NK-92 treated with Interleukin-12 subunit alpha and Interleukin-12 subunit beta, amount 100 ng/mL, for 24 hours (cell line): Measurements from ENCODE around the gene MYO5B.

Source experiments
- DNase-seq: peaks from one replicate; lab custom pipeline; 2025; lab: John Stamatoyannopoulos, UW

Gene MYO5B

DNA sequence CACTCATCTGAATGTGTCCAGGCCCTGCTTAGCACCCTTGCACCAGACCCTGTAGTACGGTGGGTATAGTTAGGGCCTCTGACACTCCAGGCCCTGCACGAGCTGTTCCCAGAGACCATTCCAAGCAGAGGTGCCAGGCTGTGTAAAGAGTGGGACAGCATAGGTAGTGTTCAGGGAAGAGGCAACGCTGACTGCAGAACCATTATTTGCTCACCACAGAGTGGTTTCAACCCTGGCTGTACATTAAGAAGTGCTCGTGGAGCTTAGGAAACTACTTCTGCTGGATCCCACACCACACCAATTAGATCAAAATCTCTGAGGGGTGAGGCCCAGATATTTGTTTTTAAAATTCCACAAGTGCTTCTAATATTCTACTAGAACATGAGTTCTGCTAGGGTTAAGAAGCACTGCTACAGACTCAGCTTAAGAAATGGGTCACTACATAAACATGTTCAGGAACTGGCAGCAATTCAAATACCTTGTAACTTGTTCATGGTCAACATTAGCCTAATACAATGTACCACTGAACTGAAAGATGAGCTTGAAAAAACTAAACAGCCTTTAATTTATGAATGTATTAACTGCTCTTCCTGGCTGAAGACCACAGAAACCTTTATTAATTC, 183.0 kb downstream of the MYO5B start:
- no peak for DNase-seq

DNA sequence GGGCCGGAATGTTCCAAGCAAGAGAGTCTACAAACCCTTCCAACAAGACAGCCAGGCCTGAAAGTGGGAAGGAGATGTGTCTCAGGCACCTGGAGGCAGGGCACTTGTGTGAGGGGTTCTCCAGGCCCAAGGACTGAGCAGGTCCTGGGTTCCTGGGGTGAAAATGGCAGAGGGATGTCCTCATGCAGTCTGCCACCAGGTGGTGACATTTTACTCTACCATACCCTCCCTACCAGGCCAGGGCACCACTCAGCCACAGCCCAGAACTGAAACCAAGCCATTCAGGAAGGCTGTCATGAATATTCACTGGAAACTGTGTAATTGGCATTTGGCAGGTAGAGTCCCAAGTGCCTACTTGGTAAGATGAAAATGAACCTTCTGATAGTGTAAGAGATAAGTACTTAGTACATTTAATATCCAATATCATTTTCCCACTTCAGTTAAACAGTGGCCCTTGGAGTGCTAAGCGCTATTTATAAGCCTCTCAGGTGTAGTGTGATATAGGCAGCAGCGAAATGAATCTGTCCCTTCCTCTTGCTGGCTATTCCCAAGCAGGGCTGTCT, 185.1 kb downstream of the MYO5B start:
- DNase-seq: no peak

DNA sequence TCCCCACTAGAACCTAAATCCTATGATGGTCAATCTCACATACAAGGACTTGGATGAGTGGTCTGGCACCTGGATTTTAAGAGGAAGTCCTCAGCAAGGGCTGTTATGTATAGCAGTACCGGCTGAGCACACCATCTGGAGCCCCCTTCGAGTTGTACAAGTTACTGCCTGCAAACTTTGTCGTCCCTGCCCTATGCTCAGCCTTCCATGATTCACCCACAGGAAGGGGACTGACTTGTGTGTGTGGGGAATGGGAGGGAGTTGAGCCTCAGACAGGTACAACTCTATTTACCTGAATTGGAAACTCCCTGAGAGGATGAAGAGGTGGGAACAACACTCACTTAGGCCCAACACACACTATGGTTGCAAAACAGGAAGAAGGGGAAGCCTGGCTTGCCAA, 186.6 kb downstream of the MYO5B start:
- DNase-seq: no peak

DNA sequence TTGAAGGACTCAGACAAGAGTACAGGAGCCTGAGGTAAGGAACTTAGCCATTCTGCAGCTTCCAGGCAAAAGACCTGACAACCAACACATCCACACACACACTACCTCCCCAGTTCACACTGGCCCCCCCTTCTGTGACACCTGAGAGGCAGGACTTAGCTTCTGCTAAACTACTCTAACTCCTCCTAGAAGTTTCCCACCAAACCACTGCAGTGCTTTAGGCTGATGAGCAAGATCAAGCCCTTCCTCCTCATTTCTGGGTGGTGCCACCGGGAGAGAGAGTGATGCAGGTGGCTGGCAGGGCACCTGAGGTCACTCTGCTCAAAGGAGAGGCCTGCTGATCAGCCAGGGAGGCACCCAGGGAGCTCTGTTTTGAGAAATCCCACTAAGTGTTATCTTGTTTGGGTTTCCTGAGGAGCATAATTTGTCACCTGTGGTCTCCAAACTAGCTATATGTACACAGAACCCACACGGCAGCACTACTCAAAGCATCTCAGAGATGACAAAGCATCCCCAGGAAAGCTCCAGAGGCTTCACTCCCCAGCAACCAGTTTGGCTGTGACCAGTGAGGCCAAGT, 188.4 kb downstream of the MYO5B start:
- no peak for DNase-seq

DNA sequence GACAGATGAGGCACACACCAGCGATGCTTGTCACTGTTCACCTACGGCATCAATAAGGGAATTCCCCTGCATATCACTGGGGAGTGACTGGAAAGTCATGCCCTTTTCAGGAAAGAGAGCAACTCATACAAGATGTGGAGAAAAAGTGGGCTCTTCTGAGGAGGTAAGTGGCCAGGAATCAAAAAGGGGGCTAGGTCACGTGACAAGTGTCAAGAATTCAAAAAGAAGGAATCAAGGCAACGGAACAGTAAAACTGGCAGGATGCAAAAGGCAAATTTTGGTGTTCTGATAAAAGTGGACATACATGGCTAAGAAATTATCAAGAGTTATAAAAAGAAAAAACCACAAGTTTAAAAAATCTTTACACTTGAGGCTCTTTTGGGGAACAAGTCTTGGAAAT, 190.9 kb downstream of the MYO5B start:
- no peak for DNase-seq

DNA sequence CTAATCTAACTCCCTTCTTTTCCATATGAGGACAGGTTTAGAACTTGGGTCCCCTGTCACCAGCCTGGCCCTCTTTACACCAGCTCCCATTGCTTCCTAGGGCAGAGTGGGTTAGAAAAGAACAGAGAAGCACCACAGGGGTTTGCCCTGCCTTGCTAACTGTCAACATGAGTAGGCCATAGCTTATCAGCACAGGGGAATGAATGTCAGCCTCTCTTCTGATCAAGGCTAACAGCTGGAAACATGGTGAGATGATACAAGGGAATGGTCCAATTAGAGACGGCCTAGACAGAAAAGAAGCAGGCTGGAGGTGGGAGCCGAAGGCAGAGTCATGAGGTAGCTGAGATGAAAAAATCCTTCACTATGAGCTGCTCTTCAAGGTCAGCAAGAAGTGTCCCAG, 192.2 kb downstream of the MYO5B start:
- DNase-seq: no peak

DNA sequence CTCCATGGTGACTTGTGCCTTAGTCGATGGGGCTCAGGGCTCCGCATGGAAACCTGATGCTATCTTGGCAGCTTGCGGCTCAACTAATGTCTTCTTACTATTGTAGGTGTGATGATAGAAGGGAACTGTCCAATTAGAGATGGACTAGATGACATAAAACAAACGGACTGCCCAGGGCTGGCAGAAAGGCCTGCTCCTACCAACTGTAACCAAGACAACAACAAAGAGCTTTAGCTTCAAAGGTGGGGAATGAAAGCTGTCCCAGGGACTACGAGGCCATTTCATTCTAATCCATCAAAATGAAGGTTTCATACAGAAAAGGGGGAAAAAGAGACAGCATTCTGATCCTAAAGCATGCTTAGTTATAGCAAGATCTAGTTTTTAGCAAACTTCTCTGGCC, 194.7 kb downstream of the MYO5B start:
- no peak for DNase-seq

DNA sequence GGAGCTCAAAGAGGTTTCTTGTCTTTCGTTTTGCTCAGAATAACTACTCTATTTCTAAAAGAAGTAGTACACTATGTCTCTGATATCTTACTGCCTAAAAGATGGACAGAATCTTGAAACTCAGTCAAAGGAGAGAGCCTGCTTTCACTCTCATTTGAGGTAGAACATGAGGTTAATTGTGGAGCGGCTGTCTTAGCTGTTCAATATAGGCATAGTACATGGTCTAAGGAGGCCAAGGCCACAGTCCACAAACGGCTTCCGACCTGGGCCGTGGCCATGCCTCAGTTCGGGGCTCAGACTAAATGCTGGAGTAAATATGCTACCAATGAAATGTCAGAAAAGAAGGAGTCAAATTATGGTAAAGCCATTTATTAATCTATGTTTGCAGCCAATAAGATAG, 195.8 kb downstream of the MYO5B start:
- no peak for DNase-seq

DNA sequence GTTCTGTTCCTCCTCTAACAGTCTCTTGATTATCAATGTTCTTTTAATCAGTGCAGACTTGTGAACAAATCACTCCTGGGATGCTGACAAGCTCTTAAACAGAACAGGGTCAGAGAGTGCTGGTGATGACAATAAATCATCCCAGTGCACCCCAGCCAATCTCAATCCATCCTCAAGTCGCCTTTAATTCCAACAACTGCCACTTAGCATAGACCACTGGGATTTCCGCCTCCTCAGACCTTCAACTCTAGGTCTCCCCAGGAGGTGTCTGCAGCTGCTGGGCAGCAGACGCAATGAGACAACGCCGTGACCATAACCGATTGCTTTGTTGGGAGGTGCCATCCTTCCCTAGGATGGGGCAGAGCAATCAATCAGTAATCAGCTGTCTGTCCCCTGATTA, 197.4 kb downstream of the MYO5B start:
- no peak for DNase-seq

DNA sequence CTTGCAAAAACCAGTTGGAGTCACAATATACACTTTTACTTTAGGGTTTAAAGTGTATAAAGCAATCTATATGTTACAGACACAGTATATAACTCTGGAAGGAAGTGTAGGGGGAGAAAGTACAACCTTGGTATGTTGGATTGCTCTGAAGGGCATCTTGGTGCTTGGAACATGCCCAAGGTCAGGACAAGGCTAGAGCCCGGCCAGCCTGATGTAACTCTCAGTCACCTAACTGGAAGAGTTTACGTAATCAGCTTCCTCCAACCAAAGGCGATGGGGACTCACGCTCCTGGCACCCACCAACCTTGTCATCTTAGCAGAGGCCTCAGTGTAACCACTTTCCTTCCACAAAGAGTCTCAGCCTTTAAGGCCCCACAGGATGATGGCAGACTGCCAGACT, 200.5 kb downstream of the MYO5B start:
- no peak for DNase-seq

DNA sequence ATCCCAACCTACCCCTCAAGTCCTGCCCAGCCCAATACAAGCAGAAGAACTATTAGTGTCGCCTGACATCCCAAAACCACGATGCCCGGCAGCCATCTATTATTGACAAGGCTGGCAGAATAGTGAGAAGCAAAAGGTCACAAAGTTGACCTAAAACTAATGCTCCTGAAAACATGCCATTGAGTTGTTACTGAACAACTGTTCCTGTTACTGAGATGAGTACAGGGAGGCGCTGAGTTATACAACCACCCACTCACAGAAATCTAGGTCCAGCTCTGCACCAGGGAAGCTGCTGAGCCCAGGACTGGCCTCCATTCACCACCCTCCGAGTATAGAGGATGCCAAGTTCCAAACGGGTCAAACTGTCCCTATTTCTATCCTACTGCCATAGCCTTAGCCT, 201.6 kb downstream of the MYO5B start:
- no peak for DNase-seq

DNA sequence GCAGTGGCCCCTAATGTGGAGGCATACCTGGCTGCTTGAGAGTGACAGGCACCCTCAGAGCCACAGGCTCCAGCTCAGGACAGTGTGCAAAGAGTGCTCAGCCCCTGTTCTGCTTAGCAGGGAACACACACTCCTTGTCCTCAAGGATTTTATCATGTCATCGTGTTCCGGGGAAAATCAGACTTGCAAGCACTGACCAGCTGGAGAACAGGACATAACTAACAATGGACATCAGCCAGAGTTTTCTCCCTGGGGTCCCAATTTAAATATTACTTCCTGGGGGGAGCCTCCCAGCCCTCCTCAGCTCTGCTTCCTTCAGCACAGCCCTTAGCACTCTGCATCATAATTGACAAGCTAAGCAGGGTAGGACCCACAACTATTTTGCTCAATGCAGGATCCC, 206.2 kb downstream of the MYO5B start:
- no peak for DNase-seq

DNA sequence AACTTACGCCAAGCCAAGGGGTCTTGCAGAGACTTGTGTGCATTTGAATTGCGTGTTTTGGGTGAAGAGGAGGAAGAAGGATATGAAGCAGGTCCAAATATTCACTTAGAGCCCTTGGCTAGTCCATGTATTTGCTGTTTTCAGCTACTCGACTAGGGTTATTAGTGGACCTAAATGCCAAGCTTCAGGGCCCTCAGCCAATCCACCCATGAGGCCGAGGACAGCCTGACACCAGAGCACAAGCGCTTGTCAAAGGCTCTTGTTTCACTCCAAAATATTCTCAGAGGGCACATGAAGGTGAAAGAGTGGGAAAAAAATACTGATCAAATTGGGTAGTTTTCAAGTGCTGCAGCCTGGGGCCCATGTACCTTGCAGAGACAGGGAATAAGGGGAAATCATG, 206.8 kb downstream of the MYO5B start:
- DNase-seq: no peak

DNA sequence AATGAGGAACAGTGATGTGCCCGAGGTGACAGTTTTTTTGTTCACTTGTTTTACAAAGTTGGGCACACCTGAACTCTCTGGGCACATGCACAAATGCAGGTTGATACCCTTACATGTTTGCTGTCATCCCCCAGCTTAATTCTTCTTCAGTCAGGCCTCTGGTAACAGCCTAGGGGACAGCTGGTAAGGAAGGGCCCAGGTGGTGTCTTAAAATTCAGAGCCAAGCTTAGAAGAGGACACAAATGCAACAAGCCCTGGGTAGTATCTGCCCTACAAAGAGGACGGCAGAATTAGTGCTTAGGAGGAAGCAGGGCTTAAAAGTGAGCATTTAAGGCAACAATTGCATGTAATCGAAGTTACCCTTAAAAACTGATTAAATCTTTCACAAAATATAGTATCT, 209.7 kb downstream of the MYO5B start:
- DNase-seq: no peak

DNA sequence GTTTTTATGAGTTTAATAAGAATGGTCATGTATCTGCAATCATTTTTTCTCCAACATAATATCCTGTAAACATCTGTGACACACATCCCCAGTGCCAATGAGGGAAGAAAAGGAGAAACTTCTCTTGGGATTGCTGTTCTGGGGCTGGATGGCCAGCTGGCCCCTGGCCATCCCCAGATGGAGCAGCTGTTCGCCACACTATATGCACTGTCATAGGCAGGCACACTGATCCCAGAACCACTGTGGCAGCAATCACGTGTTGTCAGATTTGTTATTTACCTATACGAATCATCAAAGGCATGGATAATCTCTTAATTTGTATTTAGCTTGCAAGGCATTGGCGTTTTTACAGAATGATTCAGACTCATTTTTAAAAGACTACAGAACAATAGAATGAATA, 214.1 kb downstream of the MYO5B start:
- no peak for DNase-seq

DNA sequence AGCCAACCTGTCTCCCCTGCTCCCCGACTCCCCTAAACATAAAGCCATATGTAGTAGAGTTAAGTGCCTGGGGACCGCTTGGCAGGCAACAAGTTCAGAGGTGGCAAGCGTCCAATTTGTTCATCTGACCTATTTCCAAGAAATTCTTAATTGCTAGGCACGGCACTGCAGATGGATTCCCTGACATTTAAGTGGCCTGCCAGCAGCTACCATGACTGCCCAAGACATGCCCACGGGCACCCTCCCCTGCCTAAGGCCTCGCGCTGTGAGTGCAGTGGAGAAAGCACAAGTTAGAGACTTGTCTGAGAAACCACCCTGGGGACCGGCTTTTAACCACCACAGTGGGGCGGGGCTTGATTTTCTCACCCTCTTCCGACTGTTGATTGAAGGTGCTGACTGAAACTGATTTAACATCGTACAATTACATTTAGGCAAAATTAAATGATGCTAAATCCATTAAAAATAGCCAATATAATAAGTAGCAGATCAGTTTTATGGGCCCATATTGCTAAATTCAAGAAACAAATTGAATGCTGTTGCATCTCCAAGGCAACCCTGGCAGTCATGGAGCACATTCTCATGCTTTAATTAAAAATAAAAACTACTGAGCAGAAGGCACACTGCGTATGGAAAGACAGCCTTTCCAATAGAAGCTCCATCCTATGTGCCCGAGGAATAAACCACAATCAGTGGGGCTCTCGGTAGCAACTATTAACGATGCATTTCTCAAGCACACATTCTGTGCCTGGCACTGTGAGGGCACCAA, 218.0 kb downstream of the MYO5B start:
- no peak for DNase-seq

DNA sequence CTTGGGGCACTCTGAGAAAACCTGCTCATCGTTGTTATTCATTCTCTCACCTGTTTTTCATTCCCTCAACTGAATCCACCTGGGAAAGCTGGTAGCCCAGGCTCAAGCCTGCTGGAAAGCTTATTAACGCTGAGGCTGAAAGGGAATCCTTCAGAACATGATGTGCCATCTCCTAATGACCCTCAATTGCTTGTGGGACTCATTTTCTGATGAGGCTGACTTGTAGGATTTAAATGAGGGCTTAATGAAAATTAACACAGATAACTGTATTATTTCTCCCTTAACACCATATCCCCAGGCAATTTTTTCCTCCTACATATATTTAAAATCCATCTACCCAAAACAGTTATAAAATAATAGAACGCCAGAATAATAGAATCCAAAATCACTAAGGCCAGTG, 218.9 kb downstream of the MYO5B start:
- DNase-seq: no peak

DNA sequence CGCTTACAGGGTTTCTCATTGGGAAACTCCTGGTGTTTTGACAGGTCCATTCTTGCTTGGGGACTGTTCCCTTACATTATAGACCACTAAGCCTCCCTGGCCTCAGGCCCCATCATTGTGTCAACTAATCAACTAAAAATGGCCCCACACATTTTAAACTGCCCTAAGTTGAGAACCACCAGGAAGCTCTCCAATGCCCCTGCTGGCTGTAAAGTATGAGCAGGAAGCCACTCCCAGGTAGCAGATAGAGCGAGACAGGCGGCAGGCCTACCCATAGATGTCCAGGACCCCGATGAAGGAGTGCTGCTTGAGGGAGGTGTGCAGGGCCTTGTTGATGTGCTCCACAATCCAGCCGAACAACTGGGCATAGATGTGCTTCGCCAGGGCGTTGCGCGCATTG, 220.9 kb downstream of the MYO5B start:
- DNase-seq: no peak

DNA sequence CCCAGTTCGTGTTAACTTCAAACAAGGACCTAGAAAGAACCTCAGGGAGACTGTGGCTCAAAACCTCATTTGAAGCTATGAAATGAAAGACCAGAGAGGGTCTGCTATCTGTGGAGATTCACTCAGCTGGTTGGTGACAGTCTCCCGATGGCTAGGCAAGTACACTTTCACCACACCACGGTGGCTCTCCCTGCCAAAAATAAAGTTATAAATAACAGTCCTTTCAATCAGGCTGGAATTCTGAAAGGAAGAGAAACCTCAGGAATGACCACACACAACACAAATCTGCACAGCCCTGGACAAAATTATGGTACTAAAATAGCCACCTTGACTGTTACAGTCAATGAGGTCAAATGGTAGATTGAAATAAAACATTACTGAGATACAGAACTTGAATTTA, 221.4 kb downstream of the MYO5B start:
- no peak for DNase-seq

DNA sequence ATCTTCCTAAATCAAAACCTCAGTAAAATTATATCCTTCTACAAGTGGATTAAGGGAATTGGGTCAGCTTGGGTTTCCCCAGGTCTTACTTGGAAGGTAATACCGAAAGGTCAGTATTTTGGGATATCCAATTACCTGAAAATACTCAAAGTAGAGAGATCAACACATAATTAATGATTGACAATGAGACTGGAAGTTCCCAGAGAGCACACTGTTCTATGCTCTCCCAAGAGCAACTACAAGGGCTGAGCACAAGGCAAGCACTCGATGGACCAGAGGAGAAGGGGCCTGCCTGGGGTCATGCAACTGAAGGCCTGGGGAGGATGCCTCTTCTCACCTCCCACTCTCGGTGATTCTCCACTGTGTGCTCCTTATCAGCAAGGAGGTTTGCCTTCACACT, 222.4 kb downstream of the MYO5B start:
- no peak for DNase-seq

DNA sequence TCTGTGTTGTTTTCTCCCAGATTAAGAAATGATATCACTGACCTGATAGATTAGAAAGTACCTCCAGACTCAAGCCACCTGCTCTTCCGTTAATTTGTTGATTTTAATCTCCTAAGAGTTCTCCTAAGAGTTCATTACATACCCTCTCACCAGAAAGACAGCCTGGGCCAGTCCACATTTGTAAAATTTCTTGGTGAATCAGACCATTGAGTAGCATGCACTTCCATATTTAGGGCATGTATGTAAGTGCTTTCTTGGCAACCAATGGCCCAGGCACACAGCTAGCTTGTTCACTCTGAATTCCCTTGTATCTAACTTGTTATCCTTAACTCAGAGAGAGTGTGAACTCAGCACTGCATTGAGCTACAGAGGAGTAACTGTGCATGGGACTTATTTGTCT, 223.5 kb downstream of the MYO5B start:
- no peak for DNase-seq

DNA sequence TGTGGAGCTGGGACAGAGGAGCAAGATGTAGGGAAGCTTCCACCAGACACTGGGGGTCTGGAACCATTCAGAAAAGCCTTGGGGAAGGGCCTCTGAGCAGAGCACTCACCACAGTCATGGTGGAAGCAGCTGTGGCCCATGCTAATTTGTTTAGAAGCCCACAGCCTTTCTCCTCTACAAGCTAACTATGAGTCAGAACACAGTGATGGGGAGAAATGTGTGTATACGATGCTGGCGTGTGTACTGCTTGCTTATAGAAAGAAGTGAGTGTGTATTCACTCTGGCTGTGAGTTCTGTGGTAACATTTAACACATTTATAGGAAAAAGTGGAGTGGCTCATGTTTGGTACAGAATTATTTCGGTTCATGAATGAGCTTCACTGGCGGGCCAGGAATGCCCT, 224.6 kb downstream of the MYO5B start:
- no peak for DNase-seq

DNA sequence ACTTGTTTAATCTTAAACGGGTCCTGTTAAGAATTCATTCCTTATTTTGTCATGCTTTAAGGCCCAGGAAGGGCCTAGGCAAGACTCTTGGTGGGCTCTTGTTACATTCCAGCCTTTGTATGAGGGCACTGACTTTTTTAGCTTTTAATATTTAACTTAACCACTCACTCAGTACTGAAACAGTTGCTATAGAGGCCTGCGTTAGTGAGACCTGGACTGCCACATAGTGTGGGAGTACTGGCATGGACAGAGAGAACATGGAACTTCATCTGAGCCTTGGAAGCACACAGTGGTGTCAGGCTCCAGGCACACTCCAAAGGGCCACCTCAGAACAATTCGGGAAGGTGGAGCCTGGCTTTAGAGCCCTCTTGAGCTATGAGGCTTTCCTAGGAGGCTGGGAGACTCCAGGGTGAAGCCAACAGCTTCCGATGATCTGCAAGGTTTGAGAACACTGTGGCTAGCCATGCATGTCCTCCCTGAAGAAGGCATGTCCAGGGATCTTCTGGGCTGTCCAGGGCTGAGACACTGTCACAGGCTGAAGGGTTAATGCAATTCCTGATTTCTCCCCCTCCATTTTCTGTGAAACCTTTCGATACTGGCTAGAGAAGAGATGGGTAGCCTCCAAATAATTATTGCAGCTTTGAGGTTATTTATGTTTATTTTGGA, 226.2 kb downstream of the MYO5B start:
- DNase-seq: no peak
